GM12878 (cell line): ENCODE data around the gene TANC1. TPM values are rescaled to one million over a fixed set of nuclear protein-coding genes. Genes with fewer than 3 reads are reported as not detected.

Experiments
- ATAC-seq: fragments of 200-7000 bp; cut with Tn5 transposase; 3 replicates; pipeline ENCODE4 v1.9.1; 2020; ENCODE audit warnings: mild to moderate bottlenecking, moderate library complexity
- BruUV-seq: library from RNA; stranded (reverse); fragments of 400-500 nt; replicated peaks from 2 replicates; lab custom pipeline; 2021; lab: Mats Ljungman, UMichigan
- CTCF ChIA-PET: fragments of 300-600 bp; sonication (Branson Sonifier 250); formaldehyde crosslinking; extraction: SDS; loops from one replicate; lab custom pipeline; 2021; ENCODE audit warnings: inconsistent platforms; lab: Yijun Ruan, JAX
- POLR2A ChIA-PET: fragments of 350-600 bp; formaldehyde crosslinking; extraction: SDS; loops from one replicate; lab custom pipeline; 2021; ENCODE audit warnings: inconsistent platforms; lab: Charles Lee
- RAD21 ChIA-PET: fragments of 300-600 bp; sonication (Branson Sonifier 250); formaldehyde crosslinking; loops from one replicate; lab custom pipeline; 2023; ENCODE audit warnings: antibody characterized with exemption; ENCODE audit not compliant: unreplicated experiment; lab: Charles Lee
- SMC1A ChIA-PET: fragments of 300-600 bp; sonication (Branson Sonifier 250); formaldehyde crosslinking; loops from one replicate; lab custom pipeline; 2023; ENCODE audit not compliant: unreplicated experiment, uncharacterized antibody; lab: Charles Lee
- DNase-seq: peaks from one replicate; pipeline ENCODE4 v3.0.0-alpha.2; 2011; ENCODE audit warnings: low read depth, low spot score
- FAIRE-seq: peaks from 3 replicates; lab custom pipeline; 2011; peaks lifted over from hg19 to GRCh38; lab: Jason Lieb, UNC
- H2AFZ ChIP-seq: 2 replicates; pipeline ENCODE4 v1.6.0; 2011; ENCODE audit warnings: low read depth, low read length, control low read depth; ENCODE audit not compliant: control insufficient read depth
- H3K27ac ChIP-seq: 2 replicates; pipeline ENCODE4 v1.5.1; 2011; ENCODE audit warnings: control low read depth; ENCODE audit not compliant: control insufficient read depth, insufficient read depth
- H3K27me3 ChIP-seq, 2 experiments: replicated peaks in 1 of 2; 2 replicates each; pipeline versions ENCODE4 v1.6.0 to v1.6.1; 2011; ENCODE audit warnings: low read length in 1 of 2; ENCODE audit not compliant: control insufficient read depth in 2 of 2, insufficient read depth in 2 of 2
- H3K36me3 ChIP-seq, 2 experiments: 2 replicates each; pipeline ENCODE4 v1.5.1; 2011; ENCODE audit warnings: low read length in 1 of 2; ENCODE audit not compliant: control insufficient read depth in 2 of 2, insufficient read depth in 2 of 2
- H3K4me1 ChIP-seq: 2 replicates; pipeline ENCODE4 v1.6.1; 2011; ENCODE audit warnings: mild to moderate bottlenecking, low read length, moderate library complexity, mixed read lengths; ENCODE audit not compliant: control insufficient read depth, insufficient read depth
- H3K4me2 ChIP-seq: 2 replicates; pipeline ENCODE4 v1.6.0; 2011; ENCODE audit warnings: control low read depth; ENCODE audit not compliant: control insufficient read depth, insufficient read depth
- H3K4me3 ChIP-seq: fragments of 200-600 bp; sonication (generic); 2 replicates; pipeline ENCODE4 v1.5.1; 2016
- H3K79me2 ChIP-seq: 2 replicates; pipeline ENCODE4 v1.6.0; 2011; ENCODE audit warnings: low read length; ENCODE audit not compliant: control insufficient read depth, insufficient read depth
- H3K9ac ChIP-seq: 2 replicates; pipeline ENCODE4 v1.8.0; 2011; ENCODE audit warnings: low read length, control low read depth, mixed read lengths; ENCODE audit not compliant: control insufficient read depth, insufficient read depth
- H3K9me3 ChIP-seq: replicated peaks from 3 replicates; pipeline ENCODE4 v1.5.1; 2011; ENCODE audit warnings: mild to moderate bottlenecking, low read length; ENCODE audit not compliant: control insufficient read depth, insufficient read depth
- H4K20me1 ChIP-seq: 2 replicates; pipeline ENCODE4 v1.6.0; 2011; ENCODE audit not compliant: control insufficient read depth, insufficient read depth
- ATF7 ChIP-seq: fragments of 450-650 bp; IDR thresholded peaks from 2 replicates; pipeline ENCODE4 v1.6.1; 2016; ENCODE audit warnings: low read depth, mild to moderate bottlenecking
- CBFB ChIP-seq: IDR thresholded peaks from 2 replicates; pipeline ENCODE4 v1.6.1; 2016; ENCODE audit warnings: antibody characterized with exemption, low read depth
- JUNB ChIP-seq: IDR thresholded peaks from 2 replicates; pipeline ENCODE4 v1.6.1; 2016; ENCODE audit warnings: antibody characterized with exemption, mild to moderate bottlenecking
- KLF5 ChIP-seq: fragments of 450-650 bp; IDR thresholded peaks from 2 replicates; pipeline ENCODE4 v1.6.1; 2014; ENCODE audit warnings: mild to moderate bottlenecking; ENCODE audit not compliant: partially characterized antibody
- MEF2B ChIP-seq: fragments of 450-650 bp; IDR thresholded peaks from 2 replicates; pipeline ENCODE4 v1.6.1; 2018; ENCODE audit warnings: mild to moderate bottlenecking, moderate library complexity; ENCODE audit not compliant: partially characterized antibody, poor library complexity, severe bottlenecking
- SP1 ChIP-seq: IDR thresholded peaks from one replicate; pipeline ENCODE4 v1.6.1; 2011; ENCODE audit warnings: low read depth, low read length
- SREBF1 ChIP-seq: IDR thresholded peaks from 2 replicates; pipeline ENCODE4 v1.6.1; 2012; ENCODE audit warnings: mild to moderate bottlenecking, low read length
- ZNF217 ChIP-seq: fragments of 450-650 bp; IDR thresholded peaks from 2 replicates; pipeline ENCODE4 v1.6.1; 2017; ENCODE audit warnings: antibody characterized with exemption, mild to moderate bottlenecking
- WGBS: methylation state at CpG from one replicate; pipeline ENCODE4 v1.1.6; 2016; ENCODE audit warnings: low lambda C conversion rate; ENCODE audit not compliant: insufficient replicate concordance, insufficient coverage; ENCODE audit errors: missing lambda C conversion rate; 5-methylcytosine and 5-hydroxymethylcytosine counted together
- in situ Hi-C: fragments of 300-500 bp; cut with MboI; formaldehyde crosslinking; loops from 9 replicates; pipeline ENCODE4 v1.14.3; 2018; ENCODE audit warnings: mixed read lengths
- intact Hi-C: fragments of 100-400 bp; cut with micrococcal nuclease; formaldehyde crosslinking; loops from one replicate; pipeline ENCODE4 v1.14.2; 2022; ENCODE audit not compliant: unreplicated experiment
- polyA plus RNA-seq, 11 experiments: library from polyadenylated mRNA; depleted of rRNA in 4 of 11; unstranded in 6 of 11; stranded (reverse) in 5 of 11; fragments of >200 nt; fragmentation: Nextera tagmentation in 4 of 11; fragmentation: Illumina TruSeq in 1 of 11; extraction: Ambion mirVana in 4 of 11; extraction: Trizol in 1 of 11; gene quantifications; 1 replicate in 1 of 11; 2 replicates in 10 of 11; pipeline versions ENCODE4 v1.2.1 to v1.2.3, GENCODE V29; 2011 to 2016; ENCODE audit warnings: inconsistent platforms in 2 of 11, missing spikeins in 2 of 11, low read depth in 1 of 11
- total RNA-seq, 4 experiments: library from RNA; depleted of rRNA in 3 of 4; stranded (reverse); fragments of >200 nt in 3 of 4; fragmentation: Illumina TruSeq in 1 of 4; extraction: Trizol in 1 of 4; gene quantifications; 2 replicates each; pipeline versions ENCODE4 v1.2.1 to v1.2.3, GENCODE V29; 2013 to 2021
- TF ChIP-seq, protein P1 (sequence below): IDR thresholded peaks from 2 replicates; pipeline ENCODE4 v1.6.1; 2011; ENCODE audit warnings: borderline replicate concordance, low read depth, mild to moderate bottlenecking, moderate library complexity, low read length; ENCODE audit not compliant: insufficient read depth, poor library complexity, severe bottlenecking
- TF ChIP-seq, protein P2 (sequence below): fragments of 450-650 bp; formaldehyde crosslinking; IDR thresholded peaks from 2 replicates; pipeline ENCODE4 v1.5.0; 2022; ENCODE audit warnings: mild to moderate bottlenecking, missing genetic modification characterization

TANC1 gene
- total and polyA plus RNA-seq, 10 of the 15 experiments (the other 5 are each of a cell fraction or from before 2014, with no cell fraction given), result 0.05 to 5.0 (median 0.34) TPM

DNA sequence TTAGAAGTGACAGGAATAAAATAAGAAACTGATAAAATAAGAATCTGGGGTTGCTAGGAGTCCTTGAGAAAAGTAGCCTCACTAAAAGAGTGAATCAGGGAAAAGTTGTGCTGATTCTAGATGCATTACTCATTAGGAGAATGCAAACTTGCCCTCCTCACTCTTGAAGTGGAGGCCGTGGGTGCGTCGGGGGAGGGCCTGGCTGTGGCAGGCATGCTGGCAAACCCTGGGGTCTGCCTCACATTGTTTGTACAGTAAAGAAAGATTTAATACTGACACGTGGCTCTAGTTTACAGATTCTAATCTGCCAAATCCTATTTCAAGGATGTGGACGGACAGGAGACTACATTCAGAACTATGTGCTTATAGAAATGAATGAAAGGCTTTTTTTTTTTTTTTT is 41.9 kb downstream of the TANC1 start:
- intact Hi-C loops (no loop called here), in situ Hi-C loops (no loop called here)
- Histone ChIP-seq H3K4me3 (no peak overlapping the region), H3K9me3 (no peaks in the 10 kb centered on the region; the same call in 2 of the 3 replicates), H3K4me2 (no peak overlapping the region), H2AFZ (no peak overlapping the region), H4K20me1 (no peaks in the 10 kb centered on the region), H3K9ac (no peak overlapping the region), H3K27ac (no peak overlapping the region), H3K4me1 (no peaks in the 10 kb centered on the region), H3K79me2 (no peaks in the 10 kb centered on the region), H3K36me3 (no peaks in the 10 kb centered on the region), H3K27me3 (no peaks in the 10 kb centered on the region)
- no peak for FAIRE-seq
- ChIA-PET RAD21 (no interaction called here), POLR2A (no interaction called here), CTCF (no interaction called here), SMC1A (no interaction called here)
- TF ChIP-seq, protein P1, sequence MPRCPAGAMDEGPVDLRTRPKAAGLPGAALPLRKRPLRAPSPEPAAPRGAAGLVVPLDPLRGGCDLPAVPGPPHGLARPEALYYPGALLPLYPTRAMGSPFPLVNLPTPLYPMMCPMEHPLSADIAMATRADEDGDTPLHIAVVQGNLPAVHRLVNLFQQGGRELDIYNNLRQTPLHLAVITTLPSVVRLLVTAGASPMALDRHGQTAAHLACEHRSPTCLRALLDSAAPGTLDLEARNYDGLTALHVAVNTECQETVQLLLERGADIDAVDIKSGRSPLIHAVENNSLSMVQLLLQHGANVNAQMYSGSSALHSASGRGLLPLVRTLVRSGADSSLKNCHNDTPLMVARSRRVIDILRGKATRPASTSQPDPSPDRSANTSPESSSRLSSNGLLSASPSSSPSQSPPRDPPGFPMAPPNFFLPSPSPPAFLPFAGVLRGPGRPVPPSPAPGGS, result no peak
- TF ChIP-seq MEF2B, result no peak
- TF ChIP-seq SREBF1, result no peak
- TF ChIP-seq, protein P2, sequence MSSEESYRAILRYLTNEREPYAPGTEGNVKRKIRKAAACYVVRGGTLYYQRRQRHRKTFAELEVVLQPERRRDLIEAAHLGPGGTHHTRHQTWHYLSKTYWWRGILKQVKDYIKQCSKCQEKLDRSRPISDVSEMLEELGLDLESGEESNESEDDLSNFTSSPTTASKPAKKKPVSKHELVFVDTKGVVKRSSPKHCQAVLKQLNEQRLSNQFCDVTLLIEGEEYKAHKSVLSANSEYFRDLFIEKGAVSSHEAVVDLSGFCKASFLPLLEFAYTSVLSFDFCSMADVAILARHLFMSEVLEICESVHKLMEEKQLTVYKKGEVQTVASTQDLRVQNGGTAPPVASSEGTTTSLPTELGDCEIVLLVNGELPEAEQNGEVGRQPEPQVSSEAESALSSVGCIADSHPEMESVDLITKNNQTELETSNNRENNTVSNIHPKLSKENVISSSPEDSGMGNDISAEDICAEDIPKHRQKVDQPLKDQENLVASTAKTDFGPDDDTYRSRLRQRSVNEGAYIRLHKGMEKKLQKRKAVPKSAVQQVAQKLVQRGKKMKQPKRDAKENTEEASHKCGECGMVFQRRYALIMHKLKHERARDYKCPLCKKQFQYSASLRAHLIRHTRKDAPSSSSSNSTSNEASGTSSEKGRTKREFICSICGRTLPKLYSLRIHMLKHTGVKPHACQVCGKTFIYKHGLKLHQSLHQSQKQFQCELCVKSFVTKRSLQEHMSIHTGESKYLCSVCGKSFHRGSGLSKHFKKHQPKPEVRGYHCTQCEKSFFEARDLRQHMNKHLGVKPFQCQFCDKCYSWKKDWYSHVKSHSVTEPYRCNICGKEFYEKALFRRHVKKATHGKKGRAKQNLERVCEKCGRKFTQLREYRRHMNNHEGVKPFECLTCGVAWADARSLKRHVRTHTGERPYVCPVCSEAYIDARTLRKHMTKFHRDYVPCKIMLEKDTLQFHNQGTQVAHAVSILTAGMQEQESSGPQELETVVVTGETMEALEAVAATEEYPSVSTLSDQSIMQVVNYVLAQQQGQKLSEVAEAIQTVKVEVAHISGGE (CRISPR knock-in tag), result no peak
- TF ChIP-seq SP1, result no peak
- no peak for TF ChIP-seq JUNB
- TF ChIP-seq ZNF217, result no peak
- TF ChIP-seq KLF5, result no peak
- no peak for TF ChIP-seq ATF7
- no peak for TF ChIP-seq CBFB
- ATAC-seq, result no peak
- WGBS, result 8% methylated on average over 5 of the region's 5 CpGs
- DNase-seq, result no peak
- no TSS peak for BruUV-seq
